ENCODE data around the gene GFI1.
A peak's percentile ranks its signal among the peaks of the same experiment; 100 is the strongest.
"Not testable (repeated sequence)": the region's sequence is repeated elsewhere in the genome, so short reads cannot be mapped to it uniquely, and the experiment has no call there.

Gene GFI1

GRCh38 chr1:92486251-92487077 lies at the start of gene GFI1:
Gene GFI1 (minus strand): TSS chr1:92486925. CDS start chr1:92483487, 3,438 bp downstream.
- DNase-seq, result no peak

GRCh38 chr1:92532371-92532770 lies 45.6 kb upstream of the GFI1 start:
- not testable (repeated sequence) for DNase-seq

DNA sequence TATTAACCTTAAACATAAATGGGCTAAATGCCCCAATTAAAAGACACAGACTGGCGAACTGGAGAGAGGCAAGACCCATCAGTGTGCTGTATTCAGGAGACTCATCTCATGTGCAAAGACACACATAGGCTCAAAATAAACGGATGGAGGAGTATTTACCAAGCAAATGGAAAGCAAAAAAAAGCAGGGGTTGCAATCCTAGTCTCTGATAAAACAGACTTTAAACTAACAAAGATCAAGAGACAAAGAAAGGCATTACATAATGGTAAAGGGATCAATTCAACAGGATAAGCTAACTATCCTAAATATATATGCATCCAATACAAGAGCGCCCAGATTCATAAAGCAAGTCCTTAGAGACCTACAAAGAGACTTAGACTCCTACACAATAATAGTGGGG lies 45.2 kb upstream of the GFI1 start:
- not testable (repeated sequence) for DNase-seq

- no peak for DNase-seq
Measured at GRCh38 chr1:92527670-92528069, 40.9 kb upstream of the GFI1 start.

- not testable (repeated sequence) for DNase-seq
Measured at GRCh38 chr1:92524944-92525590, 38.3 kb upstream of the GFI1 start.

DNA sequence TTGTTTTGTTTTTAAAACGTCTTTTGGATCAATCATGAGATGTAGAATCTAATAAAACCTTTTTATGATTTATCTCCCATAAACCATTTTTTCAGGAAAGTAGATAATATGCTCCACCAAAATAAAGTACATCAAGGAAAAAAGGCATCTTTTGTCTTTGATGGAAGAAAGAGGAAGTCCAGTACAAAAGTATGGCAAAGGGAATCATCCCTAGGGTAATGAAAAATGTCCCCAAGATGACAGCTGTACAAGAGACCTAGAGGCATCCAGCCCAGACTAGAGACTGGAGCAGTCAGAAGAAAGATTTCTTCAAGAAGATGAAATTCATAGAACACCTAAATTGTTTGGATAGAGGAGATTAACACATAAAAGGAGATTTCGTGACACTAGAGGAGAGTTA lies 32.3 kb upstream of the GFI1 start:
- DNase-seq, result no peak

DNA sequence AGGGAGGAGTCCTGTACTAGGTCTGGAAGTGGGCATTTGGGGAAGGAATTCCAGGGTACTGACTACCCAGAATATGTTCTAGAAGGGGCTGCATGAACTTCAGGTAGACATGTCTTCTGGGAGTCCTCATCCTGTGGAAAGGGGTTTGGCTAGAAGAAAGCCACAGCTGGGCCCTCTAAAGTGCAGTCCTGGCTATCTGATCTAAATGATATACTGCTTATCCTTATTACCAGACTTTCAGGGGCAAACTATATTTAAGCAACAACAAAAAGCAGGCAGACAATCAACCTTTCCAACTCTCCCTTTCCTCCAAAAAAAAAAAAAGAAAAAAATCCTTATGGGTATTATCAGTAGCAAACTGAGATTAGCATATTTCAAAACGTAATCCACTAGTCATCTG lies 29.8 kb upstream of the GFI1 start:
- DNase-seq, result no peak

DNA sequence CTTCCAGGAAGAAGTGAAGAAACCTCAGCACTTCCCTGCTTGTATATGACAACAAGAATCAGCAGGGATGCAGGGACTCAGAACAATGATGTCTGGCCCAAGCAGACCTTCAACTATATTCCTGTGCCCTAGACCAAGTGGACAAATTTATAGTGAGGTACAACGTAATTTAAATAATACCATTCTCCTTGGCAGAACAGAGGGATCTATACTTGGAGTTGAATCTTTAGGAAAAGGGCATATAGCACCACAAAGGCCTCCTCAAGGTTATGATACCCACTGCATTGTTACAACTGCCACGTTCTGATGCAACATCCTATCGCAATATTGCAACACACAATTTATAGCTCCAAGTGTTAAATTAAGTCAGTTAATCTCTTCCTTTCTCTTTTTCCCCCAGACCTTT lies 29.1 kb upstream of the GFI1 start:
- no peak for DNase-seq

GRCh38 chr1:92511541-92511940 lies 24.8 kb upstream of the GFI1 start:
- no peak for DNase-seq

- no peak for DNase-seq
Measured at GRCh38 chr1:92509619-92510018, 22.9 kb upstream of the GFI1 start.

GRCh38 chr1:92505015-92505692 lies 18.4 kb upstream of the GFI1 start:
- DNase-seq, result no peak

DNA sequence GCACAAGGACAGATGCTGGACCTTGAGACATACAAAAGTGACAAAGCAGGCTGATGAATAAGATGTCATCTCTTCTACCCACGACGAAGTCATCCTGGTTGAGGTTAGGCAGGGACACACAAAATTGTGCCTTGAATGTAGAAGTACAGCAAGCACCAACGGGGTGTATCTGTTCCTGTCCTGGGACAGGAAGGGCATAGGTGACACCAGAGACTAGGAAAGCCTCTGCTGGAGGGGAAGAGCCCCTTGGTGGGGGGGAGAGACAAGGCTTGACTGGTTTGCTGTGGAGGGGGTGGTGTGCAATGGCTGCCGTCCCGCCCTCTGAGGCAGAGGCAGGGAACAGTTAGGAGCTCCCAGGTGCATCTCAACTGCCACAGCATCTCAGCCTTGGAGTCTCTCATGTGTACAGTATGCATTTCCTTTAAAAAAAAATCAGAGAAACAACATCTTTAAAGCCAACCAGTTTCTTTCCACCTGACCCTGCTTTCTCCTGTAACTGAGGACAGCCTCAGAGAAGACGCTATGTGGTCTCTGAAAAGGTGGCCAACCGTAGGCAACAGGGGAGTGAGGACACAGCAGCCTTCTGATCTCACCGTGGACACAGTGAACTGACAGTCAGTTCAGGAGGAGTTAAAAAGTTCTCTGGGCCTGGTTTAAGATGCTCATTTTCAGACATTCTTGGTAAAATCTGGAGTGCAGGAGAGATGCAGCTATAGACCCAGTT lies 17.7 kb upstream of the GFI1 start:
- no peak for DNase-seq

DNA sequence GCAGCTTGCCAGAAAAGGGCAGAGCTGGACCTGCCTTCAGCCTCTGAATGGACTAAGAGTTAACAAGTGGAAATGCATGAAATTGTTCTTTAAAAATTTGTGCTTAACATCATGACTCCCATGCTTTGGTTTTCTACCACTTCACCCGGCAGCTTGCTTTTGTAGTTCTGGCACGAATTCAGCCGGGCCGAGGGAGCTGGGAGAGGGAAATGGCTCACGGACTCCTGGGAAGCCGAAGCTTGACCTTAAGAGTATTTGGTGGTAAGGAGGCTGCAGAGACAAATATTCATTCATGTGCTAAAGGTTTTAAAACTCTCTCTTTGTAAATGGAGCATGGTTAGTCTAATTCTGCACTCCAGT lies 17.2 kb upstream of the GFI1 start:
- DNase-seq, result no peak

DNA sequence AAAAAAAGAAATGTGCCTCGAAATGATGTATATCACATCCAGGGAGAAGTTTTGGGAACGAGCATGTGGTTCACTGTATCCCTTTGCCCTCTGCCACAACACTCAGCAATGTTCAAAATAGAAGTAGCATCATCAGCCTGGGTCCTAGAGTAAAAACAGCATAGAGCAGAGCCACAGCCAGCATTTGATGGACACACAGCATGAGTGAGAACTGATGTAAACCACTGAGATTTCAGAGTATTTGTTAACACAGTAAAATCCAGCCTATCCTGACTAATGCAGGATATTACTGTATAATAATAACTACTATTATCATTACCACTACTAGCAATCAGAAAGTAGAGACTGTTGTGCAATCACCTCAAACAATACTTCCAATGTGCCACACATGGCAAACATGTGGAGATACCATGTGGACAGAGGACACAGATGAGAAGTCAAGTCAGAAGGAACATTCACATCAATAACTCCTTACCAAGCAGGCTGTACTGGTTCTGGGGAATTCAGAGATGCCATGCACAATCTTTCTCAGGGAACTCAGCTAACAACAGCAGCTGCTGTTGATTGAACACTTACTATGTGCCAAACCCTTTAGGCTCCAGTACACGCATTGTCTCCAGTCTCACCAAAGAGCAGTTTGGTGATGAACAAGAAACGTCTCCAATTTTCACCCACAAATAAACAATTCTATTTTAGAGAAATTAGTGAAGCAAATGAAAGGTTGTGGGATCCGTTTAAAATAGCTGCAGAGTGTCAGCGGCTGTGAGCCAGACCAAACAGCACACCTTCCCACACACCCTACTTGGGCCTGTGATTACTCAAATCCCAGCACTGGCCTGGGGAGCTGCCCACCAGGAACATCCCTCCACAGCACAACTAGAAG lies 16.6 kb upstream of the GFI1 start:
- no peak for DNase-seq

GRCh38 chr1:92502247-92502646 lies 15.5 kb upstream of the GFI1 start:
- DNase-seq, result peak; percentile 72

DNA sequence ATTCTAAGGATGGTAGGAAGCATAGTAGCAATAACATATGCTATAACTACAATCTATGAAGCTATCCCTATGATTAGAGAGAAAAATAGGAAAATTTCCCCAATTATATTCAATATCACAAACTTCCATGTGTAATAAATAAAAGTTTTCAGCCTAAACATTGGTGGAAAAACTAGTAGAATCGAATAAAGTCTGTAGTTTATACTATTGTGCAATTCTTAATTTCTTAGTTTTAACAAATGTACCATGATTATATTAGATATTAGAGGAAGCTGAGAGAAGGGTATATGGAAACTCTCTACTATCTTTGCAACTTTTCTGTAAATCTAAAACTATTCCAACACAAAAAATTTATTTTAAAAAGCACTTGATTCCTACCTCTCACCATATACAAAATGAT lies 13.8 kb upstream of the GFI1 start:
- no peak for DNase-seq

DNA sequence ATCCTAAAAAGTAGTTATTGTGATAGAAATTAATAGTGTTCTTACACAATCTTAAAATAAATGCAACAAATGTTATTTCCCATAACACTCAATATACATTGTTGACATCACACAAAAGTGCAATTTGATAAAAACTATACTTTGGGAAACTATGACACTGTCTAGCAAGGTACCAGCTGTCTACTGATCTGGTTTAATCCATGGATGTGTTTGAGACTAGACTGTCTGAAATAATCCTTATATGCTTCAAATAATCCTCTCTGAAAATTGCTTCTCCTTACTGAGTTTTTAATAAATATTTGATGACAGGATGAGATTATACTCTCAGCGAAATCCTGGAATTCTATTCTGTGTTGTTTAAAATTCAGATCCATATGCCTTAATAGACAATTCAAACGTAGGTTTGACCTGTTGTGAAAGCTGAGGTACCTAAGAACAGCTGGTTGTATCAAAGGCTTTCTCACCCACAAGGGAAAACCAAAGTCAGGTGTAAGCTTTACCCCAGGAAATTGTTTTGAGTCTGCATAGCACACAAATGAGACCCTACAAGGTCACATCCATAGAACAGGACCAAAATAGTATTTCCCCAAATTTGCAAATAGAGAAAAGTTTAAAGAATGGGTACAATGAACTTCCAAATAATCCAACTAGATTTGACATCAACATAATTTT lies 8.8 kb upstream of the GFI1 start:
- no peak for DNase-seq

DNA sequence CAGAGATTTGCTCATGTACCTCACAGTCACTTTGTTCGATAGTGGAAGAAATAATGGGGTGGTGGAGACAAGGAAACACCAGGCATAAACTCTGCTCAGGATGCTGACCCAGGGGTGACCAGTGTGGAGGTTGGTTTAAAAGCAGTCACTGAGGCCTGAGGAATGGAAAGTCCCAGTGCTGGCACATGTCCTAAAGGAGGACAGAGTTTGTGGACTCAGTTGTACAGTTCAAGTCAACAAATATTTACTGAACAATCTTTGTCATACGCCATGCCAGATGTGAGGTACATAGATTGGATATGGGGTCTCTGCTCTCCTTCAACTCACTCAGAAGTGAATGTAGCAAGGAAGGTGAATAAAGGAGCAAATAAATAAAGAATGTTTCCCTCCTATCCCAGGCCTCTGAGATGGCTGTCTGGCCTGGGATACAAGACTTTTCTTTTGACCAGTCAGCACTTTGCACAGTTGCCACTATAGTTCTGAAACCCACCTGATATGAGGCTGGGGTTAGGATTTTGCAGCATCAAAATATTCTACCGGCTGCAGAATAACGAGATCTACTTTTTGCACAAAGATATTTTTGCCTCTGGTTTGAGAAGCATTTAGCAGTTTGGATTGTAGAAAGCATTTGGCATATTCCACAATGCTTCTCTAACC lies 7.9 kb upstream of the GFI1 start:
- DNase-seq, result no peak

GRCh38 chr1:92493139-92493538 lies 6.4 kb upstream of the GFI1 start:
- no peak for DNase-seq

DNA sequence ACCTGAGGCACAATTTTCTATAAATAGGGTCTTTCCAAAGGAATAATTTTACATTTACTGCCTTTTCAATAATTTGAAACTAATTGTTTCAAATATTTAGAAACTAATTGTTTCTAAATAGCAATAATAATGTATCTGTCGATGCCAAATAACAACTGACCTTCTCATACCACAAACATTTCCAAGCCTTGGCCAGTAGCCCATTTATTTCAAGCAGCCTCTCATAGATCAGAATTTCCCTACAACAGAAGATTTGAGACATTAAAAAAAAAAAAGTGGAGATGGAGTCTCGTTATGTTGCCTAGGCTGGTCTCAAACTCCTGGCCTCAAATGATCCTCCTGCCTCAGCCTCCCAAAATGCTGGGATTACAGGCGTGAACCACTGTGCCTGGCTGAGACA lies 2.1 kb upstream of the GFI1 start:
- DNase-seq, result no peak

DNA sequence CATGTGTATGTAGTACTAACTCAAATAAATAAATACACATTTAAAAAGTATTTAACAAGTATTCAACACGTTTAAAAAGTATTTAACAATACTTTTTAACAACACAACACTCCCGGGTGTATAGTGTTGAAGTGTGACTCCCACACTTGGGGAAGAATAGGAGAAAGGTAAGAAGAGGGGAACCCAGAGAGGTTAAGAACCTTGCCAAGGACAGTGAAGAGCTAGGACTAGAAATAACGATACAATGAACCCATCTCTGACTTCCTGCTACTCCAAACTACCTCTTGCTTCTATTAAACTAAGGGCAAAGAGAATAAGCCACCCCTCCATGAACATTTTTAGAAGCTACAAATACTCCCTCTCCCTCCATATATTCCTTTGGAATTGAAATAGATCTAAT lies 1.7 kb upstream of the GFI1 start:
- DNase-seq, result no peak

All from fibroblast of upper back skin (primary cell).